ENCODE measurements around the gene SMARCAD1.

GRCh38 chr4:94171616-94172015 lies 36.0 kb upstream of the SMARCAD1 start:
- no peak for TF ChIP-seq JUND (IDR thresholded peaks at IDR 0.05)
- no peak for TF ChIP-seq TCF12 (IDR thresholded peaks at IDR 0.05)
- TF ChIP-seq POLR2AphosphoS5 (IDR thresholded peaks at IDR 0.05; ENCODE audit: low read depth, low read length): no peak
